GM20431 (cell line): ENCODE results near the gene GAREM2.

Experiments used
- in situ Hi-C: fragments of 300-500 bp; cut with MseI, MboI; formaldehyde crosslinking; loops from one replicate; pipeline ENCODE4 v1.15.0; 2020; ENCODE audit warnings: low sequenced_read_pairs; ENCODE audit not compliant: unreplicated experiment

The GAREM2 gene

GRCh38 chr2:26168785-26169184 is 4.1 kb upstream of the GAREM2 start:
- in situ Hi-C loops, result no loop called here

GRCh38 chr2:26169226-26169625 is 3.7 kb upstream of the GAREM2 start:
- in situ Hi-C loops, result no loop called here

GRCh38 chr2:26169681-26170414 is 3.0 kb upstream of the GAREM2 start:
- in situ Hi-C loops, result no loop called here

GRCh38 chr2:26170795-26171194 is 2.1 kb upstream of the GAREM2 start:
- in situ Hi-C loops, result no loop called here

- in situ Hi-C loops, result no loop called here
These were observed 558 bp upstream of the GAREM2 start for GRCh38 chr2:26172189-26172870.

- in situ Hi-C loops, result no loop called here
These were observed 1.0 kb downstream of the GAREM2 start for GRCh38 chr2:26173776-26174482.

- in situ Hi-C loops, result no loop called here
These were observed 2.0 kb downstream of the GAREM2 start for GRCh38 chr2:26174691-26175465.

GRCh38 chr2:26175466-26176278 is 2.8 kb downstream of the GAREM2 start:
- in situ Hi-C loops, result no loop called here

GRCh38 chr2:26176279-26176615 is 3.4 kb downstream of the GAREM2 start:
- in situ Hi-C loops, result no loop called here

- in situ Hi-C loops, result no loop called here
These were observed 4.2 kb downstream of the GAREM2 start for GRCh38 chr2:26177122-26177521.

- in situ Hi-C loops, result no loop called here
These were observed 5.4 kb downstream of the GAREM2 start for GRCh38 chr2:26178246-26178645.

GRCh38 chr2:26178746-26179436 is 6.0 kb downstream of the GAREM2 start:
- in situ Hi-C loops, result no loop called here

GRCh38 chr2:26179446-26179913 is 6.6 kb downstream of the GAREM2 start:
- in situ Hi-C loops, result no loop called here

- in situ Hi-C loops, result no loop called here
These were observed 9.6 kb downstream of the GAREM2 start for GRCh38 chr2:26182441-26182840.

GRCh38 chr2:26182887-26183630 is 10.2 kb downstream of the GAREM2 start:
- in situ Hi-C loops, result no loop called here

GRCh38 chr2:26184121-26184520 is 11.2 kb downstream of the GAREM2 start:
- in situ Hi-C loops, result no loop called here

GRCh38 chr2:26184555-26185303 is 11.8 kb downstream of the GAREM2 start:
- in situ Hi-C loops, result no loop called here
